Kidney epithelial cell (primary cell): Measurements from ENCODE around the gene TECPR2. TPM values are rescaled to one million over a fixed set of nuclear protein-coding genes. Genes with fewer than 3 reads are reported as not detected.
"Not testable (repeated sequence)": the region's sequence is repeated elsewhere in the genome, so short reads cannot be mapped to it uniquely, and the experiment has no call there.

Source experiments
- DNase-seq: peaks from one replicate; pipeline ENCODE4 v3.0.0-alpha.2; 2010; ENCODE audit warnings: low read depth
- H3K27me3 ChIP-seq: 2 replicates; pipeline ENCODE4 v1.6.0; 2011; ENCODE audit warnings: low read length; ENCODE audit not compliant: control insufficient read depth, insufficient read depth
- H3K36me3 ChIP-seq: 2 replicates; pipeline ENCODE4 v1.5.1; 2011; ENCODE audit warnings: low read length; ENCODE audit not compliant: control insufficient read depth, insufficient read depth
- H3K4me3 ChIP-seq: 2 replicates; pipeline ENCODE4 v1.5.1; 2011; ENCODE audit warnings: low read depth, mild to moderate bottlenecking, control low read depth, low read length
- CTCF ChIP-seq: IDR thresholded peaks from 2 replicates; pipeline ENCODE4 v1.5.1; 2011; ENCODE audit warnings: mild to moderate bottlenecking, moderate library complexity, low read length, control low read depth, inconsistent platforms; ENCODE audit not compliant: insufficient read depth, poor library complexity, severe bottlenecking
- total RNA-seq: library from RNA; depleted of rRNA; stranded (reverse); fragments of >200 nt; gene quantifications from 2 replicates; pipeline ENCODE4 v1.2.3, GENCODE V29; 2015

TECPR2 gene
- total RNA-seq, 1 donor from 2014 or later: 16.6 TPM

GRCh38 chr14:102541771-102542170 lies 179.0 kb downstream of the TECPR2 start:
- H3K36me3 ChIP-seq: no peaks in the 10 kb centered on the region
- TF ChIP-seq CTCF: no peak
- peaks cover 29% of the 10 kb centered on the region for H3K27me3 ChIP-seq
- H3K4me3 ChIP-seq: no peak overlapping the region
- DNase-seq: no peak

DNA sequence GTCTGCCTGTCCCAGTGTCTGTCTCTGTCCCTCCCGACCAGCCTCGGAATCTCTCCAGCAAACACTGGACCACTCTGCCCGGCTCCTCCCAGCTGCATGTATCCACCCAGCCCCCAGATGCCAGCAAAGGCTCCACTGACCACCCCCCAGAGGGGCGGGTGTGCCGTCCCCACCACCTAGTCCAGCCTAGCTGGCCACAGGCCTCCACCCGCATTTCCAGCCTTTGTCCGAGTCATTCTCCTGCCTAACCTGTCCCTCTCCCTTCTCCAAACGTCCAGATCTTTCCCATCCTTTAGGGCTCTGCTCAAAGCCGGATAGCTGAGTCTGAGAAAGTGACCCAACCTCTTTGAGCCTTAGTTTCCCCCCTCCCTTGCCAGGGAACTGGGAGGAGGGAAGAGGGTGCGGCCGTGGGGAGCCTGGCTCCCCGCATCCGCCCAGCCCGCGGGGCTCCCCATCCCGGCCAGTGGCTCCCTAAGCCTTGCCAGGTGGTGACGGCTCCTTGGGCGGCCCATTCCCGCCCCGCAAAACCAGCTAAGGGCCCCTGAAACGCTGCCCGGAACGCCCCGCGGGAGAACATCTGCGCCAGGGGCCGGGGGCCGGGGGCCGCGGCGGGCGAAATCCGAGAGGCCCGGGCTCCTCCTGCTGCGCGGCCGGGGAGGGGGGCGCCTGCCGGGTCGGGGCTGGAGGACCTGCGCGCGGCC lies 181.5 kb downstream of the TECPR2 start:
- Histone ChIP-seq H3K4me3 (no peak overlapping the region), H3K27me3 (peaks cover 29% of the 10 kb centered on the region)
- no peak for TF ChIP-seq CTCF

GRCh38 chr14:102544747-102545460 lies 182.2 kb downstream of the TECPR2 start:
- Histone ChIP-seq H3K4me3 (no peak overlapping the region), H3K27me3 (peaks cover 29% of the 10 kb centered on the region), H3K36me3 (no peaks in the 10 kb centered on the region)
- no peak for DNase-seq
- TF ChIP-seq CTCF: no peak

More for the DNA sequence above, 181.5 kb downstream of the TECPR2 start:
- DNase-seq: no peak
- H3K36me3 ChIP-seq: no peaks in the 10 kb centered on the region

- Histone ChIP-seq H3K36me3 (no peaks in the 10 kb centered on the region), H3K4me3 (no peak overlapping the region), H3K27me3 (peaks cover 29% of the 10 kb centered on the region)
- TF ChIP-seq CTCF: peak; percentile 7
- DNase-seq: no peak
Observed at GRCh38 chr14:102545461-102546265, 182.9 kb downstream of the TECPR2 start.

GRCh38 chr14:102548616-102549240 lies 186.0 kb downstream of the TECPR2 start:
- Histone ChIP-seq H3K36me3 (no peaks in the 10 kb centered on the region), H3K4me3 (no peak overlapping the region), H3K27me3 (peaks cover 25% of the 10 kb centered on the region)
- DNase-seq: no peak
- TF ChIP-seq CTCF: no peak

GRCh38 chr14:102550927-102551401 lies 188.2 kb downstream of the TECPR2 start:
- H3K27me3 ChIP-seq, DNase-seq: not testable (repeated sequence)

More at GRCh38 chr14:102550927-102551401, 188.2 kb downstream of the TECPR2 start:
- H3K4me3 ChIP-seq, H3K36me3 ChIP-seq: not testable (repeated sequence)
